Right forelimb (tissue), 1 donor: ENCODE results near the gene SIPA1.

ENCODE experiments used
- DNase-seq: peaks from one replicate; pipeline ENCODE4 v3.0.0-alpha.2; 2018

The SIPA1 gene

GRCh38 chr11:65637794-65638419 is at the start of gene SIPA1:
Gene SIPA1 (plus strand): TSS chr11:65638101. CDS start chr11:65640922, 2,821 bp downstream.
- peak; percentile 86 for DNase-seq

- DNase-seq = no peak
Measured at GRCh38 chr11:65588199-65589054, 49.5 kb upstream of the SIPA1 start.

GRCh38 chr11:65589444-65590239 is 48.3 kb upstream of the SIPA1 start:
- no peak for DNase-seq

- peak; percentile 83 for DNase-seq
Measured at GRCh38 chr11:65590240-65590738, 47.6 kb upstream of the SIPA1 start.

- DNase-seq = peak; percentile 68
Measured at GRCh38 chr11:65591939-65592857, 45.7 kb upstream of the SIPA1 start.

- DNase-seq = no peak
Measured at GRCh38 chr11:65592858-65593517, 44.9 kb upstream of the SIPA1 start.

- DNase-seq = no peak
Measured at GRCh38 chr11:65593518-65594414, 44.1 kb upstream of the SIPA1 start.

GRCh38 chr11:65595131-65595530 is 42.8 kb upstream of the SIPA1 start:
- no peak for DNase-seq

- DNase-seq = no peak
Measured at GRCh38 chr11:65595543-65596281, 42.2 kb upstream of the SIPA1 start, which contains the start of gene KCNK7. Gene KCNK7 (minus strand): TSS chr11:65595800. CDS start chr11:65595772, 28 bp downstream.

GRCh38 chr11:65596520-65596919 is 41.4 kb upstream of the SIPA1 start:
- DNase-seq = no peak

GRCh38 chr11:65598258-65598699 is 39.6 kb upstream of the SIPA1 start:
- DNase-seq = no peak

GRCh38 chr11:65599216-65599954 is 38.5 kb upstream of the SIPA1 start:
- no peak for DNase-seq

- no peak for DNase-seq
Measured at GRCh38 chr11:65599955-65600246, 38.0 kb upstream of the SIPA1 start.

- DNase-seq = no peak
Measured at GRCh38 chr11:65604258-65604657, 33.6 kb upstream of the SIPA1 start.

- DNase-seq = peak; percentile 96
Measured at GRCh38 chr11:65606876-65607613, 30.9 kb upstream of the SIPA1 start.

- DNase-seq = no peak
Measured at GRCh38 chr11:65607614-65608426, 30.1 kb upstream of the SIPA1 start.

GRCh38 chr11:65609229-65609628 is 28.7 kb upstream of the SIPA1 start:
- DNase-seq = no peak
